Kidney epithelial cell (primary cell): ENCODE results near the gene AQP12A. TPM values are rescaled to one million over a fixed set of nuclear protein-coding genes. Genes with fewer than 3 reads are reported as not detected.

ENCODE experiments used
- DNase-seq: peaks from one replicate; pipeline ENCODE4 v3.0.0-alpha.2; 2010; ENCODE audit warnings: low read depth
- H3K27me3 ChIP-seq: 2 replicates; pipeline ENCODE4 v1.6.0; 2011; ENCODE audit warnings: low read length; ENCODE audit not compliant: control insufficient read depth, insufficient read depth
- H3K36me3 ChIP-seq: 2 replicates; pipeline ENCODE4 v1.5.1; 2011; ENCODE audit warnings: low read length; ENCODE audit not compliant: control insufficient read depth, insufficient read depth
- H3K4me3 ChIP-seq: 2 replicates; pipeline ENCODE4 v1.5.1; 2011; ENCODE audit warnings: low read depth, mild to moderate bottlenecking, control low read depth, low read length
- CTCF ChIP-seq: IDR thresholded peaks from 2 replicates; pipeline ENCODE4 v1.5.1; 2011; ENCODE audit warnings: mild to moderate bottlenecking, moderate library complexity, low read length, control low read depth, inconsistent platforms; ENCODE audit not compliant: insufficient read depth, poor library complexity, severe bottlenecking
- total RNA-seq: library from RNA; depleted of rRNA; stranded (reverse); fragments of >200 nt; gene quantifications from 2 replicates; pipeline ENCODE4 v1.2.3, GENCODE V29; 2015

AQP12A gene
- total RNA-seq, 1 donor from 2014 or later = not detected

- H3K36me3 ChIP-seq = no peaks in the 10 kb centered on the region
- H3K4me3 ChIP-seq = no peak overlapping the region
- DNase-seq = no peak
- no peak for TF ChIP-seq CTCF
- H3K27me3 ChIP-seq = peaks cover 40% of the 10 kb centered on the region
These were observed 44.7 kb upstream of the AQP12A start for GRCh38 chr2:240646900-240647502.

GRCh38 chr2:240647503-240648154 lies 44.0 kb upstream of the AQP12A start:
- peaks cover 40% of the 10 kb centered on the region for H3K27me3 ChIP-seq
- H3K4me3 ChIP-seq = no peak overlapping the region
- H3K36me3 ChIP-seq = no peaks in the 10 kb centered on the region
- no peak for TF ChIP-seq CTCF
- DNase-seq = no peak

- Histone ChIP-seq H3K27me3 (peaks cover 35% of the 10 kb centered on the region), H3K4me3 (no peak overlapping the region), H3K36me3 (no peaks in the 10 kb centered on the region)
- DNase-seq = no peak
- TF ChIP-seq CTCF = no peak
These were observed 43.5 kb upstream of the AQP12A start for GRCh38 chr2:240648155-240648649.

GRCh38 chr2:240648650-240649275 lies 42.9 kb upstream of the AQP12A start:
- Histone ChIP-seq H3K36me3 (no peaks in the 10 kb centered on the region), H3K27me3 (peaks cover 37% of the 10 kb centered on the region), H3K4me3 (no peak overlapping the region)
- TF ChIP-seq CTCF = no peak
- DNase-seq = no peak

- TF ChIP-seq CTCF = no peak
- H3K4me3 ChIP-seq = no peak overlapping the region
- H3K27me3 ChIP-seq = peaks cover 34% of the 10 kb centered on the region
- DNase-seq = no peak
- H3K36me3 ChIP-seq = no peaks in the 10 kb centered on the region
These were observed 42.3 kb upstream of the AQP12A start for GRCh38 chr2:240649331-240649730.
